SK-N-SH treated with all-trans-retinoic acid at 6 μM for 48 hours (cell line): ENCODE data around the gene PRR5L.
A peak's percentile ranks its signal among the peaks of the same experiment; 100 is the strongest.

Experiments
- ATAC-seq: fragments of 200-7000 bp; cut with Tn5 transposase; 3 replicates; pipeline ENCODE4 v1.9.1; 2020; ENCODE audit warnings: mild to moderate bottlenecking, moderate library complexity
- ARNTL ChIP-seq: fragments of 450-650 bp; formaldehyde crosslinking; IDR thresholded peaks from 2 replicates; pipeline ENCODE4 v1.5.0; 2020; ENCODE audit warnings: low read depth, mild to moderate bottlenecking, moderate library complexity, borderline replicate concordance
- BACH2 ChIP-seq: fragments of 250-450 bp; sonication (Bioruptor Pico); IDR thresholded peaks from 2 replicates; pipeline ENCODE4 v1.9.0; 2021; ENCODE audit warnings: mild to moderate bottlenecking, borderline replicate concordance
- CSDC2 ChIP-seq: fragments of 250-450 bp; sonication (Bioruptor Pico); IDR thresholded peaks from 2 replicates; pipeline ENCODE4 v1.5.0; 2020; ENCODE audit warnings: mild to moderate bottlenecking, moderate library complexity
- ESRRG ChIP-seq: fragments of 250-450 bp; sonication (Bioruptor Pico); IDR thresholded peaks from 2 replicates; pipeline ENCODE4 v1.6.1; 2021; ENCODE audit warnings: mild to moderate bottlenecking
- GLIS3 ChIP-seq: fragments of 250-450 bp; sonication (Bioruptor Pico); IDR thresholded peaks from 2 replicates; pipeline ENCODE4 v1.5.0; 2020; ENCODE audit warnings: mild to moderate bottlenecking, moderate library complexity
- ISL1 ChIP-seq: fragments of 250-450 bp; sonication (Bioruptor Pico); IDR thresholded peaks from 2 replicates; pipeline ENCODE4 v2.1.2; 2022; ENCODE audit warnings: mild to moderate bottlenecking, moderate library complexity
- OSR1 ChIP-seq: fragments of 250-450 bp; sonication (Bioruptor Pico); IDR thresholded peaks from 2 replicates; pipeline ENCODE4 v1.8.0; 2022; ENCODE audit warnings: moderate library complexity, mild to moderate bottlenecking, inconsistent platforms
- RARB ChIP-seq: fragments of 250-450 bp; sonication (Bioruptor Pico); IDR thresholded peaks from 2 replicates; pipeline ENCODE4 v1.8.0; 2021; ENCODE audit warnings: mild to moderate bottlenecking, moderate library complexity
- SNAI2 ChIP-seq: fragments of 250-450 bp; sonication (Bioruptor Pico); IDR thresholded peaks from 2 replicates; pipeline ENCODE4 v1.5.0; 2020; ENCODE audit warnings: mild to moderate bottlenecking, moderate library complexity
- TOX ChIP-seq: fragments of 250-450 bp; sonication (Bioruptor Pico); IDR thresholded peaks from 2 replicates; pipeline ENCODE4 v1.8.0; 2021; ENCODE audit warnings: mild to moderate bottlenecking, moderate library complexity, borderline replicate concordance
- ZC3H10 ChIP-seq: fragments of 250-450 bp; sonication (Bioruptor Pico); IDR thresholded peaks from 2 replicates; pipeline ENCODE4 v1.5.1; 2021; ENCODE audit warnings: mild to moderate bottlenecking, moderate library complexity
- ZFP3 ChIP-seq: fragments of 250-450 bp; sonication (Bioruptor Pico); IDR thresholded peaks from 2 replicates; pipeline ENCODE4 v1.5.0; 2020; ENCODE audit warnings: mild to moderate bottlenecking, moderate library complexity
- ZNF565 ChIP-seq: fragments of 450-650 bp; formaldehyde crosslinking; conservative IDR thresholded peaks from 2 replicates; pipeline ENCODE4 v1.5.0; 2020; ENCODE audit warnings: low read depth, mild to moderate bottlenecking, moderate library complexity
- ZNF70 ChIP-seq: fragments of 450-650 bp; formaldehyde crosslinking; IDR thresholded peaks from 2 replicates; pipeline ENCODE4 v1.5.0; 2020; ENCODE audit warnings: mild to moderate bottlenecking, moderate library complexity
- ZNF8 ChIP-seq: fragments of 450-650 bp; formaldehyde crosslinking; IDR thresholded peaks from 2 replicates; pipeline ENCODE4 v1.5.0; 2020; ENCODE audit warnings: mild to moderate bottlenecking, moderate library complexity
- TF ChIP-seq, protein P1 (sequence below): fragments of 250-450 bp; sonication (Bioruptor Pico); IDR thresholded peaks from 2 replicates; pipeline ENCODE4 v1.5.1; 2021; ENCODE audit warnings: mild to moderate bottlenecking, moderate library complexity
- TF ChIP-seq, protein P2 (sequence below): fragments of 250-450 bp; sonication (Bioruptor Pico); IDR thresholded peaks from 2 replicates; pipeline ENCODE4 v1.5.1; 2020; ENCODE audit warnings: low read depth, mild to moderate bottlenecking, moderate library complexity
- TF ChIP-seq, protein P3 (sequence below): fragments of 250-450 bp; sonication (Bioruptor Pico); IDR thresholded peaks from 2 replicates; pipeline ENCODE4 v1.5.0; 2020; ENCODE audit warnings: mild to moderate bottlenecking, moderate library complexity
- TF ChIP-seq, protein P4 (sequence below): fragments of 250-450 bp; sonication (Bioruptor Pico); IDR thresholded peaks from 2 replicates; pipeline ENCODE4 v1.8.0; 2021; ENCODE audit warnings: low read depth, mild to moderate bottlenecking, moderate library complexity, borderline replicate concordance

PRR5L gene

DNA sequence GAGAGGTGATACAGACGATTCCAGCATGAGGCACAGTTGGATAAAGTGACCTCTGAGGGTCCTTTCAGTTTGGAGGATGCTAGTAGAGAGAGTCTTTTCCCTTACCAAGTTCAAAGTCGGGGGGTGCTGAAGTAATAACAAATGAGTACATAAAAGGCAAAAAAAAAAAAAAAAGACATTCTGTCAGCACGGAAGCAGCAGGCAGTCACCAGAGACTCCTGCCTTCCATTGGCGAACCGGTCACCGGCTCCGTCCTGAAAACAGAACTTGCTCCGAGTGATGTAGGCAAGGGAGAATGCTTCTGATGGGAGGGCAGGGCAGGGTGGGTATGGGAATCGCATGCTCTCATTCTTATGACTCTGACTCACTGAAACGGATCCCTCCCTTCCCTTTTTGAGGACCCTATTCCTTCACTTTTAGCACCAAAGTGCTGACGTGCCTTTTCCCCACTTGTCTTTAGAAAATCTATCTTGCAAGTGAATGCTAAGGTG lies 65.9 kb downstream of the PRR5L start:
- ATAC-seq: peak; percentile 44; the same call in 2 of the 3 replicates
- TF ChIP-seq TOX (CRISPR knock-in tag) (no peak), SNAI2 (CRISPR knock-in tag) (no peak), CSDC2 (no peak), ESRRG (CRISPR knock-in tag) (no peak), ZNF8 (CRISPR knock-in tag) (no peak), ZC3H10 (CRISPR knock-in tag) (no peak), ZNF70 (CRISPR knock-in tag) (no peak), OSR1 (CRISPR knock-in tag) (no peak), ZFP3 (no peak), ARNTL (CRISPR knock-in tag) (no peak)
- TF ChIP-seq, protein P1, sequence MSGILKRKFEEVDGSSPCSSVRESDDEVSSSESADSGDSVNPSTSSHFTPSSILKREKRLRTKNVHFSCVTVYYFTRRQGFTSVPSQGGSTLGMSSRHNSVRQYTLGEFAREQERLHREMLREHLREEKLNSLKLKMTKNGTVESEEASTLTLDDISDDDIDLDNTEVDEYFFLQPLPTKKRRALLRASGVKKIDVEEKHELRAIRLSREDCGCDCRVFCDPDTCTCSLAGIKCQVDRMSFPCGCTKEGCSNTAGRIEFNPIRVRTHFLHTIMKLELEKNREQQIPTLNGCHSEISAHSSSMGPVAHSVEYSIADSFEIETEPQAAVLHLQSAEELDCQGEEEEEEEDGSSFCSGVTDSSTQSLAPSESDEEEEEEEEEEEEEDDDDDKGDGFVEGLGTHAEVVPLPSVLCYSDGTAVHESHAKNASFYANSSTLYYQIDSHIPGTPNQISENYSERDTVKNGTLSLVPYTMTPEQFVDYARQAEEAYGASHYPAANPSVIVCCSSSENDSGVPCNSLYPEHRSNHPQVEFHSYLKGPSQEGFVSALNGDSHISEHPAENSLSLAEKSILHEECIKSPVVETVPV (CRISPR knock-in tag): no peak
- TF ChIP-seq, protein P2, sequence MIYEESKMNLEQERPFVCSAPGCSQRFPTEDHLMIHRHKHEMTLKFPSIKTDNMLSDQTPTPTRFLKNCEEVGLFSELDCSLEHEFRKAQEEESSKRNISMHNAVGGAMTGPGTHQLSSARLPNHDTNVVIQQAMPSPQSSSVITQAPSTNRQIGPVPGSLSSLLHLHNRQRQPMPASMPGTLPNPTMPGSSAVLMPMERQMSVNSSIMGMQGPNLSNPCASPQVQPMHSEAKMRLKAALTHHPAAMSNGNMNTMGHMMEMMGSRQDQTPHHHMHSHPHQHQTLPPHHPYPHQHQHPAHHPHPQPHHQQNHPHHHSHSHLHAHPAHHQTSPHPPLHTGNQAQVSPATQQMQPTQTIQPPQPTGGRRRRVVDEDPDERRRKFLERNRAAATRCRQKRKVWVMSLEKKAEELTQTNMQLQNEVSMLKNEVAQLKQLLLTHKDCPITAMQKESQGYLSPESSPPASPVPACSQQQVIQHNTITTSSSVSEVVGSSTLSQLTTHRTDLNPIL (CRISPR knock-in tag): no peak
- TF ChIP-seq, protein P3, sequence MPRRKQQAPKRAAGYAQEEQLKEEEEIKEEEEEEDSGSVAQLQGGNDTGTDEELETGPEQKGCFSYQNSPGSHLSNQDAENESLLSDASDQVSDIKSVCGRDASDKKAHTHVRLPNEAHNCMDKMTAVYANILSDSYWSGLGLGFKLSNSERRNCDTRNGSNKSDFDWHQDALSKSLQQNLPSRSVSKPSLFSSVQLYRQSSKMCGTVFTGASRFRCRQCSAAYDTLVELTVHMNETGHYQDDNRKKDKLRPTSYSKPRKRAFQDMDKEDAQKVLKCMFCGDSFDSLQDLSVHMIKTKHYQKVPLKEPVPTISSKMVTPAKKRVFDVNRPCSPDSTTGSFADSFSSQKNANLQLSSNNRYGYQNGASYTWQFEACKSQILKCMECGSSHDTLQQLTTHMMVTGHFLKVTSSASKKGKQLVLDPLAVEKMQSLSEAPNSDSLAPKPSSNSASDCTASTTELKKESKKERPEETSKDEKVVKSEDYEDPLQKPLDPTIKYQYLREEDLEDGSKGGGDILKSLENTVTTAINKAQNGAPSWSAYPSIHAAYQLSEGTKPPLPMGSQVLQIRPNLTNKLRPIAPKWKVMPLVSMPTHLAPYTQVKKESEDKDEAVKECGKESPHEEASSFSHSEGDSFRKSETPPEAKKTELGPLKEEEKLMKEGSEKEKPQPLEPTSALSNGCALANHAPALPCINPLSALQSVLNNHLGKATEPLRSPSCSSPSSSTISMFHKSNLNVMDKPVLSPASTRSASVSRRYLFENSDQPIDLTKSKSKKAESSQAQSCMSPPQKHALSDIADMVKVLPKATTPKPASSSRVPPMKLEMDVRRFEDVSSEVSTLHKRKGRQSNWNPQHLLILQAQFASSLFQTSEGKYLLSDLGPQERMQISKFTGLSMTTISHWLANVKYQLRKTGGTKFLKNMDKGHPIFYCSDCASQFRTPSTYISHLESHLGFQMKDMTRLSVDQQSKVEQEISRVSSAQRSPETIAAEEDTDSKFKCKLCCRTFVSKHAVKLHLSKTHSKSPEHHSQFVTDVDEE (CRISPR knock-in tag): no peak
- TF ChIP-seq, protein P4, sequence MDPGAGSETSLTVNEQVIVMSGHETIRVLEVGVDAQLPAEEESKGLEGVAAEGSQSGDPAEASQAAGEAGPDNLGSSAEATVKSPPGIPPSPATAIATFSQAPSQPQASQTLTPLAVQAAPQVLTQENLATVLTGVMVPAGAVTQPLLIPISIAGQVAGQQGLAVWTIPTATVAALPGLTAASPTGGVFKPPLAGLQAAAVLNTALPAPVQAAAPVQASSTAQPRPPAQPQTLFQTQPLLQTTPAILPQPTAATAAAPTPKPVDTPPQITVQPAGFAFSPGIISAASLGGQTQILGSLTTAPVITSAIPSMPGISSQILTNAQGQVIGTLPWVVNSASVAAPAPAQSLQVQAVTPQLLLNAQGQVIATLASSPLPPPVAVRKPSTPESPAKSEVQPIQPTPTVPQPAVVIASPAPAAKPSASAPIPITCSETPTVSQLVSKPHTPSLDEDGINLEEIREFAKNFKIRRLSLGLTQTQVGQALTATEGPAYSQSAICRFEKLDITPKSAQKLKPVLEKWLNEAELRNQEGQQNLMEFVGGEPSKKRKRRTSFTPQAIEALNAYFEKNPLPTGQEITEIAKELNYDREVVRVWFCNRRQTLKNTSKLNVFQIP (CRISPR knock-in tag): no peak

DNA sequence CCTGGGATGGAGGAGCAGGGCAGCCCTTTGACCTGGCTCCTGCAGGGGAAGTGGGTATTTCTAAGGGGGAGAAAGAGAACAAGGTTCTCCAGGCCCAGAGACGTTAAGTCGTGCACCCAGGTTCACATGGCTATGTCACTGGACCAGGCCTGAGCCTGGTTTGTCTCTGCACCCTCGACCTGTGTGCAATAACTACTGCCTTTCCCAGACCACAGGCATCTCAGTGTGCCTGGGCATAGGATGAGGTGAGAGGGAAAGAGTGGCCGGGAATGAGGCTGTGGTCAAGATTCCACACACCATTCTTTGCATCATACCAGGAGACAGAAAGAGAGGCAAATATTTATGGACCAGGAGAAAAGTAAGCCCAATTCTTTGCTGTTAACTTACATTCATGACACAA lies 66.8 kb downstream of the PRR5L start:
- TF ChIP-seq, protein P4 (CRISPR knock-in tag): no peak
- TF ChIP-seq ISL1 (CRISPR knock-in tag): no peak
- TF ChIP-seq ZNF8 (CRISPR knock-in tag): no peak
- no peak for TF ChIP-seq ZFP3
- no peak for TF ChIP-seq CSDC2
- TF ChIP-seq OSR1 (CRISPR knock-in tag): no peak
- TF ChIP-seq, protein P2 (CRISPR knock-in tag): no peak
- no peak for TF ChIP-seq TOX (CRISPR knock-in tag)
- TF ChIP-seq GLIS3 (CRISPR knock-in tag): no peak
- TF ChIP-seq RARB (CRISPR knock-in tag): no peak
- TF ChIP-seq ARNTL (CRISPR knock-in tag): no peak
- TF ChIP-seq BACH2 (CRISPR knock-in tag): no peak
- TF ChIP-seq ZNF565: no peak
- TF ChIP-seq, protein P1 (CRISPR knock-in tag): no peak
- peak; percentile 31; the same call in 2 of the 3 replicates for ATAC-seq
